Right atrium auricular region (tissue), 2 donors: ENCODE data around the gene PPID. TPM values are rescaled to one million over a fixed set of nuclear protein-coding genes. Genes with fewer than 3 reads are reported as not detected.

Source experiments
- DNase-seq: peaks from one replicate; pipeline ENCODE4 v3.0.0-alpha.2; 2019; ENCODE audit warnings: low spot score
- H3K27ac ChIP-seq, 2 donors: fragments of 200-600 bp; sonication (generic); 1 replicate in 1 of 2; 2 replicates in 1 of 2; pipeline ENCODE4 v1.5.1; 2016 to 2019
- H3K27me3 ChIP-seq, 2 donors: fragments of 200-600 bp; sonication (generic); one replicate each; pipeline versions ENCODE4 v1.5.1 to v1.6.0; 2017 to 2019
- H3K36me3 ChIP-seq: fragments of 200-600 bp; sonication (generic); one replicate; pipeline ENCODE4 v1.5.1; 2016
- H3K4me1 ChIP-seq, 2 donors: fragments of 200-600 bp; sonication (generic); one replicate each; pipeline versions ENCODE4 v1.5.1 to v1.6.0; 2017 to 2019
- H3K4me3 ChIP-seq, 2 donors: fragments of 200-600 bp; sonication (generic); 1 replicate in 1 of 2; 2 replicates in 1 of 2; pipeline ENCODE4 v1.5.1; 2017 to 2019; ENCODE audit warnings: mild to moderate bottlenecking in 1 of 2, moderate library complexity in 1 of 2
- H3K9me3 ChIP-seq, 2 donors: fragments of 200-600 bp; sonication (generic); one replicate each; pipeline ENCODE4 v1.5.1; 2019
- CTCF ChIP-seq, 2 donors: fragments of 200-600 bp; sonication (generic); IDR thresholded peaks; one replicate each; pipeline ENCODE4 v1.5.1; 2019; ENCODE audit warnings: antibody characterized with exemption in 2 of 2
- total RNA-seq, 2 donors: library from RNA; depleted of rRNA; stranded (reverse); fragments of >200 nt; gene quantifications; one replicate each; pipeline ENCODE4 v1.1.0, GENCODE V29; 2016

PPID gene
- total RNA-seq, 2 donors from 2014 or later, result 18.0 to 31.9 TPM

- Histone ChIP-seq H3K4me1 (peaks cover 0 to 18% of the 10 kb centered on the region in 2 donors), H3K27ac (no peak overlapping the region), H3K4me3 (no peak overlapping the region), H3K36me3 (peaks cover 4% of the 10 kb centered on the region), H3K27me3 (no peaks in the 10 kb centered on the region), H3K9me3 (no peaks in the 10 kb centered on the region)
- no peak for TF ChIP-seq CTCF (IDR thresholded peaks at IDR 0.05)
- DNase-seq, result no peak
These were observed 47.1 kb downstream of the PPID start for GRCh38 chr4:158676076-158676475.

- no peaks in the 10 kb centered on the region for H3K36me3 ChIP-seq
- H3K9me3 ChIP-seq, result no peaks in the 10 kb centered on the region
- H3K4me1 ChIP-seq, result peaks cover 0 to 28% of the 10 kb centered on the region in 2 donors
- H3K27me3 ChIP-seq, result no peaks in the 10 kb centered on the region
- H3K4me3 ChIP-seq, result no peak overlapping the region
- TF ChIP-seq CTCF (IDR thresholded peaks at IDR 0.05), result no peak
- H3K27ac ChIP-seq, result peak overlapping the region in 1 of 2 donors; percentile 99
- DNase-seq, result no peak
These were observed 49.6 kb downstream of the PPID start for GRCh38 chr4:158673633-158674032.

- peak; percentile 99 for DNase-seq
- Histone ChIP-seq H3K4me1 (peaks cover 0 to 28% of the 10 kb centered on the region in 2 donors), H3K36me3 (no peaks in the 10 kb centered on the region), H3K4me3 (peak within 1 kb of the TSS; percentile 84 to 85), H3K27ac (peak within 1 kb of the TSS; percentile 98 to 99), H3K27me3 (no peaks in the 10 kb centered on the region), H3K9me3 (no peaks in the 10 kb centered on the region)
- peak; percentile 56 to 72 for TF ChIP-seq CTCF (IDR thresholded peaks at IDR 0.05)
These were observed 51.0 kb downstream of the PPID start, which contains the start of gene ETFDH for GRCh38 chr4:158671915-158672806. Gene ETFDH, plus strand, starts transcription at chr4:158672296. Its CDS starts 161 bp downstream, at chr4:158672457.

GRCh38 chr4:158671665-158671914, 51.6 kb downstream of the PPID start, which contains the start of gene C4orf46:
Gene C4orf46, minus strand, starts transcription at chr4:158671887. Its CDS starts 86 bp downstream, at chr4:158671801.
- no peak for DNase-seq
- peak within 1 kb of the TSS; percentile 84 to 85 for H3K4me3 ChIP-seq
- TF ChIP-seq CTCF (IDR thresholded peaks at IDR 0.05), result no peak

GRCh38 chr4:158670975-158671664, 52.1 kb downstream of the PPID start:
- Histone ChIP-seq H3K27ac (peak overlapping the region; percentile 98 to 99), H3K27me3 (no peaks in the 10 kb centered on the region), H3K36me3 (no peaks in the 10 kb centered on the region), H3K4me3 (peak overlapping the region; percentile 84 to 85), H3K4me1 (peaks cover 0 to 28% of the 10 kb centered on the region in 2 donors), H3K9me3 (no peaks in the 10 kb centered on the region)
- no peak for TF ChIP-seq CTCF (IDR thresholded peaks at IDR 0.05)
- DNase-seq, result peak; percentile 71

More at GRCh38 chr4:158671665-158671914, 51.6 kb downstream of the PPID start, which contains the start of gene C4orf46:
- H3K9me3 ChIP-seq, result no peaks in the 10 kb centered on the region
- H3K27me3 ChIP-seq, result no peaks in the 10 kb centered on the region
- peak within 1 kb of the TSS; percentile 98 to 99 for H3K27ac ChIP-seq
- H3K4me1 ChIP-seq, result peaks cover 0 to 28% of the 10 kb centered on the region in 2 donors
- H3K36me3 ChIP-seq, result no peaks in the 10 kb centered on the region
